ENCODE data around the gene HPGDS. TPM values are rescaled to one million over a fixed set of nuclear protein-coding genes. Genes with fewer than 3 reads are reported as not detected.

The HPGDS gene
- total RNA-seq, 2 donors from 2014 or later: not detected

GRCh38 chr4:94370533-94371254 lies 28.1 kb upstream of the HPGDS start:
- H3K4me3 Mint-ChIP-seq: no peak overlapping the region
- H3K36me3 Mint-ChIP-seq (ENCODE audit: insufficient read depth in 2 of 2): peaks cover 0 to 3% of the 10 kb centered on the region in 2 donors
- H3K27ac Mint-ChIP-seq: no peak overlapping the region
- DNase-seq (no peak), ATAC-seq (replicated peaks in 1 of 2) (no peak)
- H3K9me3 Mint-ChIP-seq: peaks cover 0 to 5% of the 10 kb centered on the region in 2 donors
- H3K27me3 Mint-ChIP-seq (ENCODE audit: low read depth): peaks cover 38% of the 10 kb centered on the region
- no peaks in the 10 kb centered on the region for H3K4me1 Mint-ChIP-seq (ENCODE audit: low read depth)

GRCh38 chr4:94369046-94369445 lies 26.4 kb upstream of the HPGDS start:
- Mint-ChIP-seq H3K27ac (no peak overlapping the region), H3K27me3 (ENCODE audit: low read depth) (peaks cover 37% of the 10 kb centered on the region), H3K4me3 (no peak overlapping the region), H3K36me3 (ENCODE audit: insufficient read depth in 2 of 2) (peaks cover 0 to 3% of the 10 kb centered on the region in 2 donors), H3K4me1 (ENCODE audit: low read depth) (no peaks in the 10 kb centered on the region), H3K9me3 (peaks cover 0 to 5% of the 10 kb centered on the region in 2 donors)
- no peak for ATAC-seq (replicated peaks in 1 of 2)
- no peak for DNase-seq

- ATAC-seq (replicated peaks in 1 of 2): no peak
- no peaks in the 10 kb centered on the region for H3K4me1 Mint-ChIP-seq (ENCODE audit: low read depth)
Observed at GRCh38 chr4:94368459-94368858, 25.8 kb upstream of the HPGDS start.

GRCh38 chr4:94365304-94365703 lies 22.7 kb upstream of the HPGDS start:
- Mint-ChIP-seq H3K27me3 (ENCODE audit: low read depth) (peaks cover 37% of the 10 kb centered on the region), H3K27ac (no peak overlapping the region), H3K36me3 (ENCODE audit: insufficient read depth in 2 of 2) (peaks cover 0 to 3% of the 10 kb centered on the region in 2 donors), H3K9me3 (peaks cover 0 to 5% of the 10 kb centered on the region in 2 donors), H3K4me1 (ENCODE audit: low read depth) (no peaks in the 10 kb centered on the region), H3K4me3 (no peak overlapping the region)
- no peak for ATAC-seq (replicated peaks in 1 of 2)
- no peak for DNase-seq

More at GRCh38 chr4:94368459-94368858, 25.8 kb upstream of the HPGDS start:
- peaks cover 0 to 3% of the 10 kb centered on the region in 2 donors for H3K36me3 Mint-ChIP-seq (ENCODE audit: insufficient read depth in 2 of 2)
- H3K27ac Mint-ChIP-seq: no peak overlapping the region
- peaks cover 37% of the 10 kb centered on the region for H3K27me3 Mint-ChIP-seq (ENCODE audit: low read depth)
- no peak for DNase-seq
- no peak overlapping the region for H3K4me3 Mint-ChIP-seq
- peaks cover 0 to 5% of the 10 kb centered on the region in 2 donors for H3K9me3 Mint-ChIP-seq

GRCh38 chr4:94364527-94364926 lies 21.9 kb upstream of the HPGDS start:
- no peak for ATAC-seq (replicated peaks in 1 of 2)
- no peak overlapping the region for H3K27ac Mint-ChIP-seq
- no peak overlapping the region for H3K4me3 Mint-ChIP-seq
- H3K9me3 Mint-ChIP-seq: peaks cover 0 to 5% of the 10 kb centered on the region in 2 donors
- DNase-seq: no peak
- H3K27me3 Mint-ChIP-seq (ENCODE audit: low read depth): peaks cover 30% of the 10 kb centered on the region
- H3K36me3 Mint-ChIP-seq (ENCODE audit: insufficient read depth in 2 of 2): peaks cover 0 to 3% of the 10 kb centered on the region in 2 donors
- no peaks in the 10 kb centered on the region for H3K4me1 Mint-ChIP-seq (ENCODE audit: low read depth)

GRCh38 chr4:94363136-94363655 lies 20.6 kb upstream of the HPGDS start:
- Mint-ChIP-seq H3K36me3 (ENCODE audit: insufficient read depth in 2 of 2) (peaks cover 0 to 3% of the 10 kb centered on the region in 2 donors), H3K27me3 (ENCODE audit: low read depth) (peaks cover 22% of the 10 kb centered on the region), H3K27ac (no peak overlapping the region), H3K9me3 (peaks cover 0 to 5% of the 10 kb centered on the region in 2 donors), H3K4me1 (ENCODE audit: low read depth) (no peaks in the 10 kb centered on the region), H3K4me3 (no peak overlapping the region)
- no peak for ATAC-seq (replicated peaks in 1 of 2)
- DNase-seq: no peak

- DNase-seq: no peak
- no peaks in the 10 kb centered on the region for H3K27me3 Mint-ChIP-seq (ENCODE audit: low read depth)
- H3K36me3 Mint-ChIP-seq (ENCODE audit: insufficient read depth in 2 of 2): no peaks in the 10 kb centered on the region
- H3K27ac Mint-ChIP-seq: no peak overlapping the region
- no peak for ATAC-seq (replicated peaks in 1 of 2)
- no peaks in the 10 kb centered on the region for H3K9me3 Mint-ChIP-seq
- no peak overlapping the region for H3K4me3 Mint-ChIP-seq
- no peaks in the 10 kb centered on the region for H3K4me1 Mint-ChIP-seq (ENCODE audit: low read depth)
Observed at GRCh38 chr4:94359838-94360237, 17.2 kb upstream of the HPGDS start.

- H3K36me3 Mint-ChIP-seq (ENCODE audit: insufficient read depth in 2 of 2): no peaks in the 10 kb centered on the region
- no peaks in the 10 kb centered on the region for H3K9me3 Mint-ChIP-seq
- no peak overlapping the region for H3K27ac Mint-ChIP-seq
- H3K4me3 Mint-ChIP-seq: no peak overlapping the region
- H3K27me3 Mint-ChIP-seq (ENCODE audit: low read depth): no peaks in the 10 kb centered on the region
- ATAC-seq (replicated peaks in 1 of 2): no peak
- DNase-seq: no peak
- no peaks in the 10 kb centered on the region for H3K4me1 Mint-ChIP-seq (ENCODE audit: low read depth)
Observed at GRCh38 chr4:94359221-94359620, 16.6 kb upstream of the HPGDS start.

GRCh38 chr4:94358101-94358500 lies 15.5 kb upstream of the HPGDS start:
- Mint-ChIP-seq H3K4me1 (ENCODE audit: low read depth) (no peaks in the 10 kb centered on the region), H3K36me3 (ENCODE audit: insufficient read depth in 2 of 2) (no peaks in the 10 kb centered on the region), H3K27me3 (ENCODE audit: low read depth) (peaks cover 8% of the 10 kb centered on the region), H3K9me3 (no peaks in the 10 kb centered on the region), H3K27ac (no peak overlapping the region), H3K4me3 (no peak overlapping the region)
- DNase-seq (no peak), ATAC-seq (replicated peaks in 1 of 2) (no peak)

- H3K36me3 Mint-ChIP-seq (ENCODE audit: insufficient read depth in 2 of 2): no peaks in the 10 kb centered on the region
- DNase-seq: no peak
- H3K9me3 Mint-ChIP-seq: no peaks in the 10 kb centered on the region
- no peak overlapping the region for H3K4me3 Mint-ChIP-seq
- peaks cover under 1% of the 10 kb centered on the region for H3K4me1 Mint-ChIP-seq (ENCODE audit: low read depth)
- H3K27ac Mint-ChIP-seq: no peak overlapping the region
- ATAC-seq (replicated peaks in 1 of 2): no peak
- H3K27me3 Mint-ChIP-seq (ENCODE audit: low read depth): peaks cover 13% of the 10 kb centered on the region
Observed at GRCh38 chr4:94357624-94358023, 15.0 kb upstream of the HPGDS start.

GRCh38 chr4:94356444-94356843 lies 13.8 kb upstream of the HPGDS start:
- no peak for ATAC-seq (replicated peaks in 1 of 2)
- Mint-ChIP-seq H3K36me3 (ENCODE audit: insufficient read depth in 2 of 2) (no peaks in the 10 kb centered on the region), H3K9me3 (no peaks in the 10 kb centered on the region), H3K27ac (no peak overlapping the region), H3K27me3 (ENCODE audit: low read depth) (peaks cover 25% of the 10 kb centered on the region), H3K4me3 (no peak overlapping the region), H3K4me1 (ENCODE audit: low read depth) (peaks cover 13% of the 10 kb centered on the region)
- no peak for DNase-seq

- Mint-ChIP-seq H3K4me3 (no peak overlapping the region), H3K27ac (no peak overlapping the region), H3K36me3 (ENCODE audit: insufficient read depth in 2 of 2) (no peaks in the 10 kb centered on the region), H3K27me3 (ENCODE audit: low read depth) (peaks cover 38% of the 10 kb centered on the region), H3K4me1 (ENCODE audit: low read depth) (peaks cover 22% of the 10 kb centered on the region), H3K9me3 (no peaks in the 10 kb centered on the region)
- ATAC-seq (replicated peaks in 1 of 2): no peak
- DNase-seq: no peak
Observed at GRCh38 chr4:94354474-94354896, 11.8 kb upstream of the HPGDS start.

- H3K4me3 Mint-ChIP-seq: no peak overlapping the region
- peaks cover 38% of the 10 kb centered on the region for H3K27me3 Mint-ChIP-seq (ENCODE audit: low read depth)
- ATAC-seq (replicated peaks in 1 of 2) (no peak), DNase-seq (no peak)
- H3K4me1 Mint-ChIP-seq (ENCODE audit: low read depth): peaks cover 35% of the 10 kb centered on the region
- H3K27ac Mint-ChIP-seq: no peak overlapping the region
- H3K36me3 Mint-ChIP-seq (ENCODE audit: insufficient read depth in 2 of 2): no peaks in the 10 kb centered on the region
- no peaks in the 10 kb centered on the region for H3K9me3 Mint-ChIP-seq
Observed at GRCh38 chr4:94352996-94353395, 10.4 kb upstream of the HPGDS start.

- Mint-ChIP-seq H3K27ac (no peak overlapping the region), H3K27me3 (ENCODE audit: low read depth) (peaks cover 38% of the 10 kb centered on the region)
Observed at GRCh38 chr4:94352163-94352562, 9.5 kb upstream of the HPGDS start.

More at GRCh38 chr4:94352163-94352562, 9.5 kb upstream of the HPGDS start:
- Mint-ChIP-seq H3K9me3 (no peaks in the 10 kb centered on the region), H3K4me1 (ENCODE audit: low read depth) (peaks cover 44% of the 10 kb centered on the region), H3K36me3 (ENCODE audit: insufficient read depth in 2 of 2) (no peaks in the 10 kb centered on the region), H3K4me3 (peak overlapping the region in 1 of 2 donors; percentile 4)
- ATAC-seq (replicated peaks in 1 of 2) (no peak), DNase-seq (no peak)
